ENCODE results near the gene HMX1. TPM values are rescaled to one million over a fixed set of nuclear protein-coding genes. Genes with fewer than 3 reads are reported as not detected.

The HMX1 gene
- total RNA-seq, 2 experiments from 2014 or later = not detected

DNA sequence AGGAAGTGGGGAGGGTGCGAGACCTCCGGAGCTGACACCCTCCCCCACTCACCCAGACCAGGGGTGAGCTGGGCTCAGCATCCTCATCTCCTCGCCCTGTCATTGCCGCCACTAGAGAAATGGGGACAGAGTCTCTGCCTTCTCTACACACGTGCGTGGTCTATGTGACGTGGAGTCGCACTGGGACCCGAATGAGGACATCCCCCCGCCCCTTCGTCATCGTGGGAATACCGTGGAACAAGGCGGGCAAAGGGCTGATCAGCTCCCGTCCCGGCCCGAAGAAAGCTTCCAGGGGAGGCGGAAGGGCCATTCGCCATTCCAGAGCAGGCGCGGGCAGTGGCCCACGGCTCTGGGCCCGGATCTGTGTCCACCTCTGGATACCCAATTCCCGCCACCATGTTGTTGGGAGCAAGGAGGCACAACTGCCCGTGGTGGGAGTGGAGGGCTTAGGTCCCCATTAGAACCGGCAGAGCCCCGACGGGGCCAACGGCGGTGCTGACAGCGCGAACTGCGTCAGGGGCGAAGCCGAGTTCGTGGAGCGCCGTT is 12.0 kb downstream of the HMX1 start:
- TF ChIP-seq, protein P1, sequence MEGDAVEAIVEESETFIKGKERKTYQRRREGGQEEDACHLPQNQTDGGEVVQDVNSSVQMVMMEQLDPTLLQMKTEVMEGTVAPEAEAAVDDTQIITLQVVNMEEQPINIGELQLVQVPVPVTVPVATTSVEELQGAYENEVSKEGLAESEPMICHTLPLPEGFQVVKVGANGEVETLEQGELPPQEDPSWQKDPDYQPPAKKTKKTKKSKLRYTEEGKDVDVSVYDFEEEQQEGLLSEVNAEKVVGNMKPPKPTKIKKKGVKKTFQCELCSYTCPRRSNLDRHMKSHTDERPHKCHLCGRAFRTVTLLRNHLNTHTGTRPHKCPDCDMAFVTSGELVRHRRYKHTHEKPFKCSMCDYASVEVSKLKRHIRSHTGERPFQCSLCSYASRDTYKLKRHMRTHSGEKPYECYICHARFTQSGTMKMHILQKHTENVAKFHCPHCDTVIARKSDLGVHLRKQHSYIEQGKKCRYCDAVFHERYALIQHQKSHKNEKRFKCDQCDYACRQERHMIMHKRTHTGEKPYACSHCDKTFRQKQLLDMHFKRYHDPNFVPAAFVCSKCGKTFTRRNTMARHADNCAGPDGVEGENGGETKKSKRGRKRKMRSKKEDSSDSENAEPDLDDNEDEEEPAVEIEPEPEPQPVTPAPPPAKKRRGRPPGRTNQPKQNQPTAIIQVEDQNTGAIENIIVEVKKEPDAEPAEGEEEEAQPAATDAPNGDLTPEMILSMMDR (IDR thresholded peaks at IDR 0.05) = no peak
- intact Hi-C loops (cut with DNase I, micrococcal nuclease) = no loop called here
- Mint-ChIP-seq H3K9me3 (no peaks in the 10 kb centered on the region), H3K4me3 (no peak overlapping the region), H3K4me1 (ENCODE audit: low read depth) (no peaks in the 10 kb centered on the region), H3K36me3 (ENCODE audit: low read depth) (no peaks in the 10 kb centered on the region), H3K27me3 (peaks cover 58% of the 10 kb centered on the region), H3K27ac (no peak overlapping the region)
- Histone ChIP-seq H3K36me3 (ENCODE audit: insufficient read depth, low read length) (no peaks in the 10 kb centered on the region), H3K9me3 (ENCODE audit: control insufficient read depth in 1 of 2, insufficient read depth in 1 of 2, low read length in 2 of 2) (peaks cover 0 to 77% of the 10 kb centered on the region in 2 experiments), H3K27ac (ENCODE audit: low read depth in 1 of 2, low read length in 2 of 2) (no peak overlapping the region), H3K4me1 (ENCODE audit: insufficient read depth, low read length) (peaks cover 3% of the 10 kb centered on the region), H3K27me3 (ENCODE audit: control insufficient read depth in 1 of 2, insufficient read depth in 2 of 2, low read length in 2 of 2) (peaks cover 67 to 73% of the 10 kb centered on the region in 2 experiments), H3K4me3 (ENCODE audit: low read length) (no peak overlapping the region)
- ChIA-PET POLR2A (no interaction called here), CTCF (no interaction called here)
- ATAC-seq (ENCODE audit: poor library complexity) = no peak
- no peak for DNase-seq

DNA sequence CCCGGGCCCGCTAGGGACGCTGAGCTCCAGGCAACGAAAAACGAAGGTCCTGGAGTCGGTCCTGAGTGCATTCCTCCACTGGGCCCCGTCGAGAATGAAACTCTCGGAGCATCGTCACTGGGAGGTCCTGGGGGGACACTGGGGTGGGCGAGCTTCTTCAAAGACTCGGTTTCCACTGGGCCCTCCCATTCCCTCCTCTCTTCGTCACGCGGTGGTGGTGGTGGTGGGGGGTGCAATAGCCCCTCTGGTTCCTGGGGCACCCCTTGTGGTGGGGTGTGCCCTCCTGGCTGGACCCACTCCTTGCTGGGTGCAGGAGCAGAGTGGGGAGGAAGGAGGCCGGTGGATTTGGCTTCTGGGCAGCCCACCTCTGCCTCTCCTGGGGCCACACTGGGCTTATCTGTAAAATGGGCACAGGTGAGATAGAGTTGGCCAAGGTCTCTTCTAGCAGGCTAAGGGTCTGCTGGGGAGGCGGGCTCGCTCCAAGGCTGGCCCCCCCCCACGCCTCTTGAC is 12.9 kb downstream of the HMX1 start:
- no peaks in the 10 kb centered on the region for H3K9me3 Mint-ChIP-seq
- TF ChIP-seq, protein P1 (IDR thresholded peaks at IDR 0.05) = no peak
- ATAC-seq (ENCODE audit: poor library complexity) = no peak
- no peaks in the 10 kb centered on the region for H3K4me1 Mint-ChIP-seq (ENCODE audit: low read depth)
- peaks cover 70 to 73% of the 10 kb centered on the region in 2 experiments for H3K27me3 ChIP-seq (ENCODE audit: control insufficient read depth in 1 of 2, insufficient read depth in 2 of 2, low read length in 2 of 2)
- peaks cover 54% of the 10 kb centered on the region for H3K27me3 Mint-ChIP-seq
- intact Hi-C loops (cut with DNase I, micrococcal nuclease) = no loop called here
- CTCF ChIA-PET = no interaction called here
- no peaks in the 10 kb centered on the region for H3K36me3 Mint-ChIP-seq (ENCODE audit: low read depth)
- no peak overlapping the region for H3K27ac ChIP-seq (ENCODE audit: low read depth in 1 of 2, low read length in 2 of 2)
- DNase-seq = no peak
- H3K4me3 ChIP-seq (ENCODE audit: low read length) = no peak overlapping the region
- POLR2A ChIA-PET = no interaction called here
- H3K9me3 ChIP-seq (ENCODE audit: control insufficient read depth in 1 of 2, insufficient read depth in 1 of 2, low read length in 2 of 2) = peaks cover 0 to 75% of the 10 kb centered on the region in 2 experiments
- H3K27ac Mint-ChIP-seq = no peak overlapping the region
- H3K36me3 ChIP-seq (ENCODE audit: insufficient read depth, low read length) = no peaks in the 10 kb centered on the region
- H3K4me1 ChIP-seq (ENCODE audit: insufficient read depth, low read length) = peaks cover 3% of the 10 kb centered on the region
- no peak overlapping the region for H3K4me3 Mint-ChIP-seq

DNA sequence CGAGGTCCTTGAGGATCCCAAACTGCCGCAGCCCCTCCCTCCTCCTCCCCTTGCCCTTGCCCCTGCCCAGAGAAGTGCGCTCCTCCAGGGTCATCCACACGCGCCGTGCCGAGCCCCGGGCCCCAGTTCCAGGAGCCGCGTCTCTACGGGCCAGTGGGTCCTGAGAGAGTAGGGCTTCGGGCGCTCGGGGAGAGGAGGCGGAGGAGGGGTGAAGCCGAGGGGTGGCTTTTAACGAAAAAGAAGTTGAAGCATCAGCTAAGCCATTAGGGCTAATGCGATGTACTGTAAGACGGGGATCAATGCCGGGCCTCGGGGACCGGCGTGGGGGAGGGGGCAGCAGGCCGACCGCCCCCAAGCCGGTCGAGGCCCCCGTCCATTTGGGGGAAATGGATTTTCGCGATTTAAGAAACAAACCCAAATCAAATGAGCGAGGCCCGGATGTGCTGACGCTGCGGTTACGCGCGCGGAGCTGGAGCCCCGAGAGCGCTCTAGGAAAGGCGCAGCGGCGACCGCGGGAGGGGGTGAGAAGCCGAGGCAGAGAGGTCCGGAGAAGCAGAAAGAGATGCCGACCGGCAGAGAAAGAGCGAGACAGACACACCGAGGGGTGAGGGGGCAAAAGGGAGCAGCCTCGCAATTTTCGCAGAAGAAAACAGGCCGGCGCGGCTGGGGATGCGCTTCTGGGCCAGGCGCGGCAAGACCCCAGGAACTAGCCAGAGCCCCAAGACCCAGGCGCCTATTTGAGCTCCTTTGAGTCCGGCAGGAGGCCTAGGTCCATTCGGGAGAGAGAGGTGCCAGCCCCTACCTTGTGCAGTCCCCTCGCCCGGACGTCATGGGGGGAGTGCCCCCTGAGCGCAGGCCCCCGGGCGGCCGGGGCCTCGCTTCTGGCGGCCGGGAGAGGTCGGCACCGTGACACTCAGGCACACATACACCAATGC is 13.6 kb downstream of the HMX1 start:
- Histone ChIP-seq H3K27ac (ENCODE audit: low read depth in 1 of 2, low read length in 2 of 2) (no peak overlapping the region), H3K36me3 (ENCODE audit: insufficient read depth, low read length) (no peaks in the 10 kb centered on the region), H3K27me3 (ENCODE audit: control insufficient read depth in 1 of 2, insufficient read depth in 2 of 2, low read length in 2 of 2) (peaks cover 63 to 67% of the 10 kb centered on the region in 2 experiments), H3K4me1 (ENCODE audit: insufficient read depth, low read length) (peaks cover 3% of the 10 kb centered on the region), H3K4me3 (ENCODE audit: low read length) (no peak overlapping the region), H3K9me3 (ENCODE audit: control insufficient read depth in 1 of 2, insufficient read depth in 1 of 2, low read length in 2 of 2) (peaks cover 0 to 69% of the 10 kb centered on the region in 2 experiments)
- Mint-ChIP-seq H3K4me1 (ENCODE audit: low read depth) (no peaks in the 10 kb centered on the region), H3K36me3 (ENCODE audit: low read depth) (no peaks in the 10 kb centered on the region), H3K27me3 (peaks cover 54% of the 10 kb centered on the region), H3K9me3 (no peaks in the 10 kb centered on the region), H3K4me3 (no peak overlapping the region), H3K27ac (no peak overlapping the region)
- ChIA-PET POLR2A (no interaction called here), CTCF (no interaction called here)
- TF ChIP-seq, protein P1 (IDR thresholded peaks at IDR 0.05) = no peak
- no peak for ATAC-seq (ENCODE audit: poor library complexity)
- intact Hi-C loops (cut with DNase I, micrococcal nuclease) = no loop called here
- DNase-seq = no peak
